Umbilical cord (tissue), 2 donors: ENCODE data around the gene ARID1B. TPM values are rescaled to one million over a fixed set of nuclear protein-coding genes. Genes with fewer than 3 reads are reported as not detected.
A peak's percentile ranks its signal among the peaks of the same experiment; 100 is the strongest.

Experiments
- DNase-seq: peaks from one replicate; pipeline ENCODE4 v3.0.0-alpha.2; 2015; ENCODE audit warnings: low spot score
- total RNA-seq: library from RNA; depleted of rRNA; stranded (reverse); fragments of >200 nt; gene quantifications from one replicate; pipeline ENCODE4 v1.2.3, GENCODE V29; 2014; ENCODE audit warnings: low replicate concordance; ENCODE audit not compliant: insufficient read depth

The ARID1B gene
- total RNA-seq, 1 donor from 2014 or later, result 102 TPM

DNA sequence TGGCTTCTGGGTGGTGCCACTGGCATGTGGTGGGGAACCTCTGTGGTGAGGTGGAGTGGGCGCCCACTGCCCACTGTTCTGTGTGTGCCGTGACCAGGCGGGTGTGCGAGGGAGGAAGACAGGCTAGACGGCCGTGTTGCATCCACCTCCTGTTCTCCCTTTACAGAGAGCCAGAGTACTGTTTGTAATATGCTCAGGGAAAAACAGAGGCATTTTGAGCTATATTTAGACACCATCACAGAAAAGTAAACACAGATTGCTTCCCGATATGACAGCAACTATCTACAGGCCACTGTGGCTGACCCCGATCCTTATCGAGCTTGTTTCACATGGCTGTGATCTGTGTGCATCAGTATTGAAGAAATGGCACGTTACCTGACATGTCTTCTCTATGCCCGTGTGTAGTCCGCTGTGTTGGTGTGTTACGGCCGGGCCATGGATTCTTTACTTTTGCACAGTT is 45.6 kb downstream of the ARID1B start:
- DNase-seq, result no peak

DNA sequence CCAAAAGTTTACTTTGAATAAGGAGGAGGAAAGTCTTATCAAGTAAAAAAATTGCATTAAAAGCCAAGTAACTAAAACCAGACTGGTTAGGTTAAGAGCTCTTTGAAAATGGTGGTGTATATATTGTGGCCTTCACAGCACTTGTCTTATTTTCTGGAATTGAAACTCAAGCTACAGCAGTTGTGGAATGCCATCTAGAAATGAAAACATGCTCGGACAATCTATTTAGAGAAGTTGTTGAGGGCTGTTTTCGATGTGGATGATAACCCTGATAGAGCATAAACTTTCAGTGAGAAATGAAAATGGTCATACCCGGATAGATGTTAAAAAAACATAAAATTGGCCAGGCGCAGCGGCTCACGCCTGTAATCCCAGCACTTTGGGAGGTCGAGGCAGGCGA is 47.0 kb downstream of the ARID1B start:
- no peak for DNase-seq

DNA sequence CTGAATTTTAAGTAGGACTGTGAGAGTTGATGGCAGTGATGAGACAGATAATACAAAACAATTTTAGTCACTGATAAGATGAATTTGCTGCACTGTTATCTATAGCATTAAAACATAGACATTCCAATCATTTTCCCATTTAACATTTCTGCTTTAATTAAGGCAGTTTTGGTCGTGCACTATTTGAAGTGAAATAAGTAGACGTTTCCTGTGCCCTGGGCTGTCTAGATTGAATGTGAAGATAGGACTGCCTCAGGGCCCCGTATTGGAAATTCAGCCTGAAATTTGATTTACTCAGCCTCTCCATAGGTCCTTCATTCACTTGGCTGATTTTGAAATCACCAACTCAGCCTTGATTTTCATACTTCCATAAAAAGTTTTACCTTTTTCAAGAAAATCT is 48.3 kb downstream of the ARID1B start:
- DNase-seq, result no peak

DNA sequence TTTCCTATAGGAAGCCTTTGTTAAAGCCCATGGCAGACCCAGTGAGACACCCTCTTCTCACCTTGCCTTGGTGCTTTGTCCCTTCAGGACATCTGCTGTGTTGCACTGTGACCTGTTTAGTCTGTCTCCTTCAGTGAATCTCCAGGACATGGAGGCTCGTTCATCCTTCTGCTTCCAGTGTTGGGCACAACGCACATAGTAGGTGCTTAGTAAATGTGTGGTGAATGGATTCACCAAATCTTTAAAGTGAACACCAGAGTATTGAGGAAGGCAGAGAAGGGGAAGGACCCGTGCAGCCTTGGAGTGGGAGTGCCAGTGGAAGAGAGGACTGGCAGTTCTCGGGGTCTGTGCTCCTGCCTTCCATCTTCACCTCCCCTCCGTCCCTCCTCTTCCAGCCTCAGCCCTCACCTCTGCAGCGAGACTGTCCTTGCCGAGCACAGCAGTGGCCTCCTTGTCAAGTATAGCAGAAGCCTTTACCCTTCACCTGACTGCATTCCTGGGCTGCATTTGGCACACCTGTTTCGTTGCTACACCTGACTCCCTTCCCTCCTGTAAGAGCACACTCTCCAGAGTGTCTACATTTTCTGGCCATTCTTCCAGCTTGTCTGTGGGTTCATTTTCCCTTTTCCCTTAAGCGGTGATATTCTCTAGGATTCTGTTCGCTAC is 49.2 kb downstream of the ARID1B start:
- DNase-seq, result no peak

DNA sequence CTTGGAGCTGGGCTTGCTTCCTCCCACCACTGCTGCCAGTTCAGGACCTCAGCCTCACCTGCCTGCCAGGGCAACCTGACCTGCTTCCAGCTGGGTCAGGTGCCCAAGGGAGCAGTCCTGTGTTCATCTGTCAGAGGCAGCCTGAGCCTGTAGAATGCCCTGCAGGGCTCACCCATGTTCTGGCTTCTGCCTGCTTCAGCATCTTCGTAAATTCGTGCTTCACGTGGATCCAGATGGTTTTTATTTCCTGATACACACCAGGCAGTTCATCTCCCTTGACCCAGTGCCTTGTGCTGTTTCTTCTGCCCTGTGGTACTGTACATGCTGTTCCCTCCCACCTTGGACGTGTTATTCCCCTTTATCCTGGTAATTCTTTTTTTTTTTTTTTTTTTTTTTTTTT is 50.2 kb downstream of the ARID1B start:
- no peak for DNase-seq

DNA sequence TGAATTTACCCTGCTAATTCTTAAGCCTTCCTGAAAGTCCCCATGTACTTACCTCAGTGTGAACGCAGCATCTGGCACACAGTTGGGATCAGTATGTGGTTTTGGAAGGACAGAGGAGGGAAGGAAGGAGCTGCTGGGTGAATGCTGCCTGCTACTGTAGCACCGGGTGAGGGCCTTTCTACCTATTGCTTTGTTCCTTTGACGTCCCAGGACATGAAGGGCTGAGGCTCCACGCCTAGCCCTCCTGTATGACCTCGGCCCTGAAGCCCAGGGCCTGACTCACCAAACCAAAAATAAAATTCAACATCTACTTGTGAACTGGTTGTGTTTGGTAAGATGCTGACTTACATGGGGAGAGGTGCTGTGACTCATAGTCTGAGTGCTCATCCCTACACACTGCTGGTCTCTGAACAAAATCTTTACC is 51.1 kb downstream of the ARID1B start:
- peak; percentile 41 for DNase-seq

DNA sequence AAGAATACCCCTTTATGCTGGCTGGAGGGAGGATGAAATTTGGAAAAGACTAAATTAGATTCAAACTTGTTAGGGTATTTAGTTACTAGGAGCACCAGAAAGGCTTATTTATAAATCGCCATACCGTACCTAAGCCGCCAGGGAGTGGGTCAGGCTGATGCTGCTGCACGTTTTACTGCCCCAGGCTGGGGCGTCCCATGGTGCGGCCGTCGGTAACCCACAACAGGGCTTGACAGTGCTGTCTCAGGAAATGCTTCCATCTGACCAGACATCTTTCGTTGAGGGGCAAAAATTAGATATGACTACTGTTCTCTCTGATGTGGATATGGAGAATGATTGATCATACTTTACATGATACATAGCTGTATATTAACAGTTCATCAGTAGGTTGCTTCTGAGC is 52.9 kb downstream of the ARID1B start:
- no peak for DNase-seq

DNA sequence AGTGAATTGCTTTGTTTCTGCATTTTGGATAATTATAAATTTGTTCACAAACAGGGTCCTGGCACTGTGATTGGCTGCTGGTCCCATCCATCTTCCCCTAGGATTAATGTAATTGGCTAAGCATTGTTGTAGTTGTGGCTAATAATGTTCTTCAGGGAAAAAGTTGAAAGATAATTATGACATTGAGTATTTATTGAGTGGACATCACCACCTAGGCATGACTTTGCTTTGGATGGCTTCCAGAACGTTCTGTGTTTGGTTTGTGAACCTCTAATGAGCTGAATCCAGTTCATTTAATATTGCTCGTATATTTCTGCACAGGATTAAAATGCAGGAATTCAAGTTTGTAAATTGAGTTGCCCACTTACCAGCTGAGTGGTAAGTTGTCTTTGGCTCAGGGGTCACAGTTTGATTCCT is 55.1 kb downstream of the ARID1B start:
- no peak for DNase-seq

DNA sequence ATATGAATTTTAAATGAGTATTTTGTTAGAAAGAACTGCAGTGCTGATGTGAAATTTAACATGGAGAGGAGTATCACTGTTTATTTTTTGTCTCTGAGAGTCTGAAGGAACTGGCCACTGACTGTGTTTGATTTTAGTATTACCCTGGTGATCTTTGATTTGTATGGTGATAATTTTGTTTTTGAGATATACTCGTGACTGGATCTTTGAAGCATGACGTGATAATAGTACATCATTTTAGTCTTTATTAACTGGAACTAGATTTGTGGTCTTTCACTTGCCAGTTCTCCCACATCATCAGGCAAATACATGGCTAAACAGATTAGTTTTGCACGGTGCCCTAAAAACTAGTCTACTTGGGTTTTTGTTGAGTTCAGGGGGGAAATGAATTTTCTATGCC is 55.5 kb downstream of the ARID1B start:
- no peak for DNase-seq

DNA sequence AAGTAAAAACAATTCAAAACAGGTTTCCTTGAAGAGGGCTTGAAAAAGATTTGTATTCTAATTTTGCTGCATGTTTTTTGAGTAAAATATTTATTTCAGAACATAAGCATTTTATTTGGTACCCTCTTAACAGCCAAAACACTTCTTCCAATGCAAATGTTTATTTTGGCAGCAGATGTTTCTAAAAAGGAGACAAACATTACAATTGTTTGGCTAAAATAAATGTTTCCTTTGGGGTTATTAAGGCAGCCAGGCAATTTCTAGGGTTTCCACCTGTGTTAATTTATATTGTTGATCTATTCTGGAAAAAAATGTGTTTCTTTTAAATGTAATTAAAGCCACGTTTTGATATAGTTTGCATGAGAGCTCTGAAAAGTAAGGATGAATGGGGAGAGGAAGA is 56.6 kb downstream of the ARID1B start:
- DNase-seq, result no peak

DNA sequence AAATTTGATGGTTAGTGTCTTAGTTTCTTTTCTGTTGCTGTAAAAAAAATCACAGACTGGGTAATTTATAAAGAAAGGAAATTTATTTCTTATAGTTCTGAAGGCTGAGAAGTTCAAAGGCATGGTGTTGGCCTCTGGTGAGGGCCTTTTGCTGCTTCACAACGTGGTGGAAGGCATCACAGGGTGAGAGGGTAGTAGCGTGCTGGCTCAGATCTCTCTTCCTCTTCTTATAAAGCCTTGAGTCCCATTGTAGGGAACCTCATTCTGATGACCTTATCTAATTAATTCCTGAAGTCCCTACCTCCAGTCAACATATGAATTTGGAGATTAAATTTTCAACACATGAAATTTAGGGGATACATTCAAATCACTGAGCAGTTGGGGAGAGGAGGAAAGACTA is 62.0 kb downstream of the ARID1B start:
- no peak for DNase-seq

DNA sequence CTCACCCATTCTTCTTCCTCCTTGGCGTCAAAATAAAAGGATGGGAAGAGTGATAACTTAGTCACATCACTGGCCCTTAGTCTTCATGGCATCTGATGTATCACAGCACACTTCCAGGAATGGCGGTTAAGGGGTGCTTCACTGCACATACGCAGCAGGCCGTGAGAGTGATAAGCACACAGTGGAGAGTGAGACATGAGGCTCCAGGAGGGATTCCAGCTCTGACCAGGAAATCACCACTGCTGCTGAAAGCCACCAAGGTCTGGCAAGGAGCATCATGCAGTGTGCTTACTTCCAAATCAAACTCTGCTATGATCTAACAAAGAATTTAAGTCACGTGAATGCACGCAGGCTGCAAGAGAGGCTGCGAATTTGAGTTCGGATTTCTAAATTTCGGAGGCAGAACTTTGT is 62.4 kb downstream of the ARID1B start:
- DNase-seq, result peak; percentile 56

DNA sequence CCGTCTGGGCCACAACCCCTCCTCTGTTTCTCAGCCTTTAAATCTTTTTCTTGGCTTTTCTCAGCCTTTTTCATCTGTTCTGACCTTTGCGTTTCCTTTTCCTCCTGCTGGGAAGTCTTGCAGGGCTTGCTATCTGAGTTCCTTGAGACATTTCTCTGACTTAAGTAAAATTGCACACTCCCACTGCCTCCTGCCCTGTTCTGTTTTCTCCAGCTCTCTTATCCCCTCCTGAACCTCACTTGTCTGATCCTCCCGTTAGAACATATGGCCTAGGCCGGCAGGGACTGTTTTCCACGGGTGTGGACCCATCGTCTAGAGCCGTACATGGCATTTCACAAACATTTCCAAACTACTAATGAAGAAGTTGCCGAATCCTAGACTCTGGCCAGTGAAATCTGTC is 63.0 kb downstream of the ARID1B start:
- peak; percentile 82 for DNase-seq

DNA sequence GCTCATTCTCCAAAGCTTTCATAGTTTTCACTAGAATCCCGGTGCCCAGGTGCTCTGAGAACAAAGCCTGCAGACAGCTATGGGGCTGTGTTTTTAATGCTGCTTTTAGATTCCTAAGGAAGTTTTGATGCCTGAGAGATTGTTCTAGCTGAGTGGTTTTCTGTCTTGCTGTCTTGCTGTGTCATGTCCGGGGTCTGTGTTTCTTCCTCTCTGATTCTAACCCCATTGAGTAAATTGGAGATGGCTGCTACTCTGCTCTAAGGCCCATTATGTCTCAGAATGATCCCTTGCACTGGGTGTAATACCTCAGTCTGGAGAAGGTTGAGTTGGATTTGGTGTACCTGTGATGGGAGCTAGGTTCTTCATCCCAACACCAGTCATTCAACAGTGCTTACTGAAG is 63.4 kb downstream of the ARID1B start:
- no peak for DNase-seq

DNA sequence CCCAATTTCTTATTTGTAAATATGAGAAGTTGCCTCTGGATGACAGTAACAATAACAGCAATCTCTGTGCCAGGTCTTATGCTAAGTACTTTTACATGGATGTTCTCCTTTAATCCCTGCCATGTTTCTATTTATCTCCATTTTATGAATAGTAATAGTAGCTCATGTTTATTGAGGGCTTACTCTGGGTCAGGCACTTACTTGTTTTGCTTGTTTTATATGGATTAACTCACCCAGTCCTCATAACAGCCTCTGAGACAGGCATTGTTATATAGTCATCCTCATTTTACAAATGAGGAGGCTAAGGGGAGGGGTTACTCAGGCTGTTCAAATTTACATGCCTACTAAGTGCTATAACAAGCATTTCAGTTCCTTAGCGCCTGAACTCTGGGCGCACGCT is 64.3 kb downstream of the ARID1B start:
- no peak for DNase-seq

DNA sequence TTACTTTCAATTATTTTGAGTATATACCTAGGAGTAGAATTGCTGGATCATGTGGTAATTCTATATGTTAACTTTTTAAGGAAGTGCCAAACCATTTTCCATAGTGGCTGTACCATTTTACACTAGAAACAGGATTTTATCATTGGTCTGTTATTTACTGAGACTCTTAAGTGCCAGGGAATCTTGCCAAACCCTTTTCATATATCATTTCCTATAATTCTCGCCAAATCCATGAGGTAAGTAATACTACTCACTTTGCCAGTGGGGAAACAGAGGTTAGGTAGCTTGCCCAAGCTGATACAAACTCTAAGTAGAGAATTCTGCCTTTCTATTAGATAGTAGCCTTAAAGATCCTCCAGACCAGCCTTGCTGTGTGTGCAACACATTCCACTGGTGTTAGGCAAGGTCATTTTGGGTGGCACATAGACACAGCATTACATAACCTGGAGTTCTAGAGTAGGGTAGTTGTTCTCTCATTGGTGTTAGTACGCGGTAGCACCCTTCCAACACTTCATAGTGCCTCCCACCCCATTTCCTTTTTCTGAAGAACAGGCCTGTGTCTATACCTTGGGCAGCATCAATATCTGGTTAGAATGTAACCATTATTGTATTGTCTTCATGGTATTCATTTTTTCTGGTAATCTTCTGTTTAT is 65.5 kb downstream of the ARID1B start:
- no peak for DNase-seq

DNA sequence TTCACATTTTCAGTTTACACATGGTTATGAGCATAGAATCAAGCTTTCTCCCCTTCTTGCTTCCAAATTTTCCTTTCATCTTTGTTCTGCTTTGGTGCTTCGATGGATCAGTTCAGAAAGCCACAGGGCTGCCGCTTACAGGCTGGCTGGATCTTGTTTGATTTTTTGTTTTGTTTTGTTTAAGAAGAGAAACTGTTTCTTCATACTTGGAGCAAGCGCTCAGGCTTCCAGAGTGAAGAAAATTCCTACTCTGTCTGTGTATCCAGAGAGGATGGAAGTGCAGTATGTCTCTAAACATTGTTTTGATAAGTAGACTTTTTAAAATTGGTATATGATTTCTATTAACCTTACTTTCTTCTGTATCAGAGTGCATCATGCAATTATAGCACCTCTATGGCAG is 66.9 kb downstream of the ARID1B start:
- no peak for DNase-seq

DNA sequence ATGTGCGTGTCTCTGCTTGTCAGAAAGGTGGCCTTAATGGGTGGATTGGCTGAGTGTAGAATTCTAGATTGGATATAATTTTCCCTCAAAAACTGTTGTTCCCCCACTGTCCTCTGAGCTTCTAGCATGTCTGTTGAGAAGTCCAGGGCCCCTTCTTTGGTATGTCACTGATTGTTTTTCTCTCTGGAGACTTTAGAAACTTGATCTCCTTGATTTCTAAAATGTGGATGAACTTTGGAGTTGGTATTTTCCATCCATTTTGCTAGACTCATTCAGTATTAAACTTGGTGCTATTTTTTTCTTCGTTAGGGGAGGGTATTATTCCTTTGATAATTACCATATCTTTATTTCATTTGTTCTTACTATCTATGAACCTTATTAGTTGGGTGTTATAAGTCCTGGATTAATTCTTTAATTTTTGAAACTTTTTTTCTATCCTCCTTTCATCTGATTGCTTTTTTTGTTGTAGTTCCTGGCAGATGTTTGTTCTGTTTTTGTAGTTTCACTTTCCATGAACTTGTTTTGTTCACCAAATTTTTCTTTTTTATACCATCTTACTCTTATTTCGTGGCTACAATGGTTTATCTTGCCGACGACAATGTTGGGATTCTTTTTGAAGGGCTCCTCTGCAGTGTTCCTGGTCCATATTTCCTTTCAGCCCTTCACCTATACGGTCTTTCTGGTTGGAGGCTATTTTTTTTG is 68.4 kb downstream of the ARID1B start:
- no peak for DNase-seq

DNA sequence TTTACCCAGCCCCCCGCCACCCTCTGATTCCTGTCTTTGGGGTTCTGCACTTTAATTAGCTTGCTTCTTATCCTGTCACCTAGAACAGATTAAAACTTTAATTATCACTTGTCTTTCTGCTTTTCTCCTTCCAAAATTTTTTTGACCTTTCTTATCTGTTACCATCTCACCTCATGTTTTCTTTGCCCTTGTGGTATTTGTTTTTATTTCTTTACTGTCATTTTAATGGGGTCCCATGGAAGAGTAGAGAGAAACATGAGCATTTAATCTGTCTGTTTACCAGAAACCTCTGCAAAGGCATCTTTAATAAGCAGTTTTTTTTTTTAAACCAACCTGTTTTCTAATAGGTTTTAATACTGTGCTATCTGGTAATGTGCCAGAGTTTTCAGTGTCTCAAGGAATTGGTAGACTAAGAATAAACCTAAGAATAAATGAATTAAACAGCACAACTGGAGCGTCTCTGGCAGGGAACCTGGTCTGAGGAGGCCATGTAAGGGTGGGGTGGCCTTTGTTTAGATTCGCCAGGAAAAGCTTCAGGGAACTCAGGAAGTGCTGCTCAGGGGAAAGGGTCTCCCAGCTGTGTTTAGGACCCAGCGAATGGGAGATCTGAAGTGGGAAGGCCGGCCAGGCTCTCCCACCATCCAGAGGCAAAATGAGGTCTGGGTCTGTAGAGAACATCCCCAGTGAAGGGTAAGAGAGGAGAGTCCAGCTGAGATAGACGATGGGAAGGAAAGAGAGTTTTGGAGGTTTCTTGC is 69.8 kb downstream of the ARID1B start:
- no peak for DNase-seq

DNA sequence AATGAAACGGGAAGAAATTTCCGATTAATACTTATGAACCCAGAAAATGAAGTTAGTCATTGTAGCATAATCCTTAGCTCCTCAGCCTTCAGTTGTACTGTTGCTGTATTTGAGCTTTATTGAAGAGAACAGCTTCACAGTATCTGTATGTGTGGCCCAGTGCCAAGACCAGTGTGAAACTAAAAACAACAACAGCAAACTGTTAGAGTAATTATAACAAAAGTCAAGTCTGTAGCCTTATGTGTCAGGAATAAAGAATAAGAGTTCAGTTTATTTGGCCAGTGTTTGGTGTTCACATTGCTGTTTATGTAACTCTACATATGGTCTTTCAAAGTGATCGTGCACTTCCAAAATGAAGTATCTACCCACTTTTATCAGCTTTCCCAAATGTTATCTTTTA is 70.9 kb downstream of the ARID1B start:
- no peak for DNase-seq

DNA sequence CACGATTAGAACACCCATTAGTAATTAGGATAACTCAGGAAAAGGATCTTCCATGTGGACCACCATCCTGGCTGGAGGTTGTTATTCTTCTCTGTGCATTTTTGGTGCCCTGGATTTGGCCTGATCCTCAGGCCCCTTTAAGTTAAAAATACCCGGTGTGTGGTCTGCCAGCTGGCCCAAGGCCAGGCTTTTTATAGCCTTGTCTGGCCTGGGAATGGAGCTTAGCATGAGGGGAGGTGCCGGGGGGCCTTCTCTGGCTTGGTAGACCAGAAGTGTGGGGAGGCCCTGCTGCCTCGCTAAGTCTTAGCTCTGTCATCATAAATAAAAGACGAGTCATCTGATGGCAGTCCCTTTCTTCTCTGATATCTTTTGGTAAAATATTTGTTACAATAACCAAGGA is 71.4 kb downstream of the ARID1B start:
- DNase-seq, result peak; percentile 78

DNA sequence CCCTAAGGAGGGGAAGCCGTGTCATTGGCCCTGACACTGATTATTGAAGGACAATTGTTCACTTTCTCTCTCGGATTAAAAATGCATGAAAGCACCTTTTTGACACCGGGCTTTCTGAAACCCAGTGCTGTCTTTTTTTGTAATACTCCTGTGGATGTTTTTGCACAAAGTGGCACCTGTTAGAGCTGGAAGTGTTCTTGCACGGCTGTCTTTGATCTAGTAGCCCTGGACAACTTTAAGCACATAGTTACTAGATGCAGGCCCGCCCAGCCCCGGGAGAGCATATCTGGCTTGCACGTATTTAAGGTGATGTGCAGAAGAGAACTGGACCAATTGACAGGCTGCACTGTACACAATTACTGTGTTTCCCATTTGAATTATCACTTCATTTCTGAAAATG is 72.6 kb downstream of the ARID1B start:
- no peak for DNase-seq
